Tibial nerve (tissue), 4 donors: ENCODE measurements around the gene ISYNA1.

ENCODE experiments used
- CTCF ChIP-seq, 5 experiments: fragments of 200-600 bp in 3 of 5; fragments of 450-650 bp in 2 of 5; sonication (generic) in 3 of 5; IDR thresholded peaks; one replicate each; pipeline ENCODE4 v1.5.1; 2016 to 2019; ENCODE audit warnings: antibody characterized with exemption in 5 of 5, mild to moderate bottlenecking in 3 of 5, moderate library complexity in 2 of 5
- EP300 ChIP-seq, 2 donors: sonication (generic); formaldehyde crosslinking; IDR thresholded peaks; one replicate each; pipeline ENCODE4 v1.6.1; 2017; ENCODE audit warnings: antibody characterized with exemption in 2 of 2, mild to moderate bottlenecking in 1 of 2
- POLR2A ChIP-seq, 2 donors: fragments of 450-650 bp; IDR thresholded peaks; one replicate each; pipeline ENCODE4 v1.6.1; 2017; ENCODE audit warnings: antibody characterized with exemption in 2 of 2, mild to moderate bottlenecking in 2 of 2, moderate library complexity in 2 of 2

DNA sequence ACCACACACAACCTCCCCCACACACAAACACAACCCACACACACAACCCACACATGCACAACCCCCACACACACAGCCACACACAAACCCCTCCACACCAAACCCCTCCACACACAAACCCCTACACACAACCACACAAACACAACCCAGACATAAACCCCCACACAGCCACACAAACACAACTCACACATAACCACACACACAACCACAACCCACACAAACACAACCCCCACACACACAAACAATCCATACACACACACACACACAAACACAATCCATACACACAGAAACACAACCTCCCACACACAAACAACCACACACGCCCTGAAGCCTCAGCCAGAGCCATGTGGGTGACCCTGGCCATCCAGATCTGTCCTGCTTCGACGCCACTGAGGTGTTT is 30.0 kb upstream of the ISYNA1 start:
- TF ChIP-seq CTCF (IDR thresholded peaks at IDR 0.05) (no peak), EP300 (IDR thresholded peaks at IDR 0.05) (no peak), POLR2A (IDR thresholded peaks at IDR 0.05) (no peak)
